Measurements from ENCODE around the gene GBP2.
"Not testable (repeated sequence)": the region's sequence is repeated elsewhere in the genome, so short reads cannot be mapped to it uniquely, and the experiment has no call there.

Gene GBP2

GRCh38 chr1:89125240-89125912 lies 538 bp downstream of the GBP2 start:
- DNase-seq = no peak

- no peak for DNase-seq
Measured at GRCh38 chr1:89121641-89122040, 4.3 kb downstream of the GBP2 start.

DNA sequence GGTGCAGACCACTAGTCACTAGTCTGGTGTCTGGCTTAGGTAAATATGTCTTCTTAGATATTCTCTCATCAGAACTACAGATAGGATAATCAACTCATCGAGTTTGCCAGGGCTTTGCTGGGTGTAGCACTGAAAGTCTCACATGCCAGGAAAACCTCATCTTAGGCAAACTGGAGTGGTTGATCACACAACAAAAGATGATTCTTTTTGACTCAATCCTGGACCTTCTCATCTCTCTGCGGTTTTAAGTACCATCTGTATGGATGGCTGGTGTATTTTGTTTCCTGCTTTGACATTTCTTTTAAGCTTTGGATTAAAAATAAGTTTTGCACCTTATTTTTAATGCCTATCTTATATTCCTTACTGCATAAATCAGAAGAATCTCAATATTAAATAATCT lies 11.3 kb downstream of the GBP2 start:
- no peak for DNase-seq

DNA sequence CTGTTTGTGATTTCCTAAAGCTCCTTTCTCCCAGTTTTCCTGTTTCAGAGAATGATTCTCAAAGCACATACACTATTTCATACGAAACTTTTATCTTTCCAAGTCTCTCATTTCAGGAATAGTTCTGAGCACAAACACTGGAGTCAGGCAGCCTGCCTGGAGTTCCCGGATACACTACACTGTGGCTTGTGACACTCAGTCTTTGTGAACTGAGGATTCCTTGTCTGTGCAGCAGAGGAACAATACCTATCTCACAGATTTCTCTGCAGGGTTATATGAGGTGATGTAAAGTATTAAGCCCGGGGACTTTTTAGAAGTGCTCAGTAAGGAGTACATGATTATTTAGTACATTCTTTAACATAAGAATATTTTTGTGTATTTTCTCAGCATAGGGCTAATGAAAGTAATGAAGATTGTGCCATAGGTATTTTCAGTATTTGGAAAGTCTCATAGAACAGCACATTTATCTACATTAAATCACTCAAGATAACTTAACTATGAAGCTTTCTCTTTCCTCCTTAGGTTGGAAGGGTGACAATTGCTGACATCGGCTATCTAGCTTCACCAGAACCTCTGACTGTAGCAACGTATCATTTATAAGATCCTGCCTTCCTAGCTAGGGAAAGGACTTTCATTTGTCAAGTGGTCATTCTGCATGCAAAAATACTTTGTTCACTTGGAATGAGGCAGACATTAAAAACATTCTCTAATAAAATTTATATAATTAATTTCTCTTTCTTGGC lies 12.9 kb downstream of the GBP2 start:
- DNase-seq = no peak

GRCh38 chr1:89104687-89105086 lies 21.2 kb downstream of the GBP2 start:
- DNase-seq = no peak

GRCh38 chr1:89104147-89104546 lies 21.8 kb downstream of the GBP2 start:
- no peak for DNase-seq

GRCh38 chr1:89102021-89102420 lies 23.9 kb downstream of the GBP2 start:
- DNase-seq = no peak

GRCh38 chr1:89100412-89100811 lies 25.5 kb downstream of the GBP2 start:
- DNase-seq = no peak

- no peak for DNase-seq
Measured at GRCh38 chr1:89098857-89099256, 27.1 kb downstream of the GBP2 start.

DNA sequence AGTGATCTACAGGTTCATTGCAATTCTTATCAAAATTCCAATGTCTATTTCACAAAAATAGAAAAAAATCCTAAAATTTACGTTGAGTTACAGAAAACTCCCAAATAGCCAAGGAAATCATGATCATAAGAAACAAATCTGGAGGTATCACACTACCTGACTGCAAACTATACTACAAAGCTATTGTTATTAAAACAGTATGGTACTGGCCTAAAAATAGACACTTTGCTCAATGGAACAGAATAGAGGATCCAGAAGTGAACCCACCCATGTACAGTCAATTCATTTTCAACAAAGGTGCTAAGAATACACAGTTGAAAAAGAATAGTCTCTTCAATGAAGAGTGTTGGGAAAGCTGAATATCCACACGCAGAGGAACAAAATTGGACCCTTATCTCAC lies 30.2 kb downstream of the GBP2 start:
- DNase-seq = no peak

- no peak for DNase-seq
Measured at GRCh38 chr1:89089962-89090361, 36.0 kb downstream of the GBP2 start.

DNA sequence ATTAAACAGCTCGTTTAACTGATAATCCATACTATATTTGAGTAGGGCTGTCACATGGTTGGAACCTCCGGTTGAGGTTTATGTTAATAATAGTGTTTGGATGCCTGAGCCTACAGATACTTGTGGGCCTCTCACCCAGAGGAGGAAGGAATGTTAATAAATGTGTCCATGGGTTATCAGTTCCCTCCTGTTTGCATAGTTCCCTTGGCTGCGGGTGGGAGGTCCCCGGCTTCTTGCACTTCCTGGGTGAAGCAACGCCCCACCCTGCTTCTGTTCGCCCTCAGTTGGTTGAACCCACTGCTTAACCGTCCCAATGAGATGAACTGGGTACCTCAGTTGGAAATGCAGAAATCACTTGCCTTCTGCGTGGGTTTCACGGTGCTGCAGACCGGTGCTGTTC lies 37.3 kb downstream of the GBP2 start:
- no peak for DNase-seq

DNA sequence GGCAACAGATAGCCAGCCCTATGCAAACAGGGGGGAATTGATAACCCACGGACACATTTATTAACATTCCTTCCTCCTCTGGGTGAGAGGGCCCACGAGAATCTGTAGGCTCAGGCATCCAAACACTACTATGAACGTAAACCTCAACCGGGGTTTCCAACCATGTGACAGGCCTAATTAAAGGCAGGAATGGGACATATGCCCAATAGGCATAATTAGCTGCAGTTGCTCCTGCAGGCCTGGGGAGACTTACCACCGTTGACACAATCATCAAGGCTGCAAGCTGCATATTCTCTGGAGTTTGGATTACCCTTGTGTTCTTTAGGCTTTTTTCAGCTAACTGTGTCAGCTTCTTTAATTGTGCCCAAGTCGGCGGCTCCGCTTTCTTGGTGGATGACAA lies 38.7 kb downstream of the GBP2 start:
- DNase-seq = peak; percentile 79

DNA sequence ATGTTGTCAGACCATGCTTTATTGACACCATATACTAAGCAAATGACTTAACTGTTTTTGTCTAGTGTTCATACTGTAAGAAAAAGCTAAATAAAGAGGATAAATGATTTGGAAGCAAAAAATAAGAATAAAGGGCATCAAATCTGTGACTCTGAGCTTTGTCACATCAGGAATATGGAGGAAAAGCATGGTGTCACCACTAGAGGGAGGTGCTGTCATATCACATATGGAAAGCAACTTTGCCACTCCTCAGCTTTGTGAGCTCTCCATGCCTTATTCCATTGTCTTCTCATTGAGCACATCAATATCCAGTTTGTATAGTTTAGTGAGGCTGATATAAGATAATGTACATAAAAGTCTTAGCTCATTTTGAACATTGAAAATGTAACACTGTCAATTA lies 40.1 kb downstream of the GBP2 start:
- DNase-seq = no peak

- no peak for DNase-seq
Measured at GRCh38 chr1:89081005-89081404, 44.9 kb downstream of the GBP2 start.

DNA sequence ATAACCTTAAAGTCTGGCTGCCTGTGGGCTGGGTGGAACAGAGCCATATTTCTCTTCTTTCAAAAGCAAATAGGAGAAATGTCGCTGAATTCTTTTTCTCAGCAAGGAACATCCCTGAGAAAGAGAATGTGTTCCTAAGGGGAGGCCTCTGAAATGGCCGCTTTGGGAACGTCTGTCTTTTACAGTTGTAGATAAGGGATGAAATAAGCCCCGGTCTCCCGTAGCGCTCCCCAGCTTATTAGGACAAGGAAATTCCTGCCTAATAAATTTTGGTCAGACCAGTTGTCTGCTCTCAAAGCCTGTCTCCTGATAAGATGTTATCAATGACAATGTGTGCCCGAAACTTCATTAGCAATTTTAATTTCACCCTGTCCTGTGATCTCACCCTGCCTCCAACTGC lies 45.8 kb downstream of the GBP2 start:
- not testable (repeated sequence) for DNase-seq

DNA sequence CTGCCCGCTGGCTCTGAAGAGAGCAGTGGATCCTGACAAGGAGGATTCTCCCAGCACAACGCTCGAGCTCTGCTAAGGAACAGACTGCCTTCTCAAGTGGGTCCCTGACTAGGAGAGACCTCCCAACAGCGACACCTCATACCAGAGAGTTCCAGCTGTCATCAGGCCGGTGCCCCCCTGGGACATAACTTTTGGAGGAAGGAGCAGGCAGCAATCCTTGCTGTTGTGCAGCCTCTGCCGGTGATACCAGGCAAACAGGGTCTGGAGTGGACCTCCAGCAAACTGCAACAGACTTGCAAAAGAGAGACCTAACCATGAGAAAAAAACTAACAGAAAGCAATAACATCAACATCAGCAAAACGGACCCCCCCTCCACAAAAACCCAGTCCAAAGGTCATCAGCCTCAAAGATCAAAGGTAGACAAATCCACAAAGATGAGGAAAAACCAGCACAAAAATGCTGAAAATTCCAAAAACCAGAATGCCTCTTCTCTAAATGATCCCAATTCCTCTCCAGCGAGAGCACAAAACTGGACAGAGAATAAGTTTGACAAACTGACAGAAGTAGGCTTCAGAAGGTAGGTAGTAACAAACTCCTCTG lies 53.3 kb downstream of the GBP2 start:
- DNase-seq = not testable (repeated sequence)

- no peak for DNase-seq
Measured at GRCh38 chr1:89070509-89070908, 55.4 kb downstream of the GBP2 start.

GRCh38 chr1:89069951-89070350 lies 56.0 kb downstream of the GBP2 start:
- DNase-seq = no peak

GRCh38 chr1:89068291-89068690 lies 57.6 kb downstream of the GBP2 start:
- DNase-seq = no peak

- no peak for DNase-seq
Measured at GRCh38 chr1:89065079-89065868, 60.6 kb downstream of the GBP2 start, which contains the start of gene GBP1. Gene GBP1 (minus strand): TSS chr1:89065208. CDS start chr1:89063234, 1,974 bp downstream.

DNA sequence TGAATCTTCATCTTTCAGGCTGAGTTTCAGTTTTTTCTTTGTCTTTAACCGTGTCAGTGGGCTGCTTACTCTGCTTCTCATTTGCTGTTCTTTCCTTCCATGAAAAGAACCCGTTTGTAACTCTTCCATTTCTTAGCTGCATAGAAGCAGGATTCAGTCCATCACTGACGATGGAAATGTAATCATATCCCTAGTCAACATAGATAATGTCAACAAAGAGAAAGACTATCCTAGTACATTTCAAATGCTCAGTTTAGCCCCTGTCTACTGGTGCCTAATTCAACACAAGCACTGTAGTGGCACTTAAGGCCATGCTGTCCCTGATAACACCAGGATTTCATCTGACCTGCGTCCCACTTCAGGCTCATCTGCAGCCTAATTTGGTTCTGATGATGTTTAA lies 61.3 kb downstream of the GBP2 start:
- DNase-seq = no peak

- DNase-seq = no peak
Measured at GRCh38 chr1:89063094-89063493, 62.8 kb downstream of the GBP2 start.

Data from islet precursor cell (in vitro differentiated cells).